Neural crest cell (in vitro differentiated cells): ENCODE results near the gene NFIA. TPM values are rescaled to one million over a fixed set of nuclear protein-coding genes. Genes with fewer than 3 reads are reported as not detected.

Experiments used
- DNase-seq: peaks from one replicate; pipeline ENCODE4 v3.0.0; 2021; ENCODE audit warnings: low read depth, mixed read lengths, low spot score
- H3K27ac Mint-ChIP-seq: one replicate; pipeline ENCODE4 v1.8.0; 2021; ENCODE audit warnings: mild to moderate bottlenecking, mixed read lengths; ENCODE audit not compliant: unreplicated experiment
- H3K27me3 Mint-ChIP-seq: 2 replicates; pipeline ENCODE4 v1.8.0; 2021; ENCODE audit warnings: low read depth, mild to moderate bottlenecking, mixed read lengths
- H3K36me3 Mint-ChIP-seq: 2 replicates; pipeline ENCODE4 v1.8.0; 2021; ENCODE audit warnings: low read depth, mild to moderate bottlenecking, mixed read lengths
- H3K4me1 Mint-ChIP-seq: 2 replicates; pipeline ENCODE4 v1.8.0; 2021; ENCODE audit warnings: mixed read lengths
- H3K4me3 Mint-ChIP-seq: one replicate; pipeline ENCODE4 v1.8.0; 2021; ENCODE audit warnings: mild to moderate bottlenecking, mixed read lengths
- H3K9me3 Mint-ChIP-seq: 2 replicates; pipeline ENCODE4 v1.8.0; 2021; ENCODE audit warnings: mixed read lengths
- total RNA-seq: library from RNA; stranded (reverse); gene quantifications from 2 replicates; pipeline ENCODE4 v1.2.1, GENCODE V29; 2021
- TF ChIP-seq, protein P1 (sequence below): fragments of 200-600 bp; sonication (generic); conservative IDR thresholded peaks from 2 replicates; pipeline ENCODE4 v1.5.0; 2021; ENCODE audit warnings: antibody characterized with exemption, mild to moderate bottlenecking

NFIA gene
- total RNA-seq, 1 donor from 2014 or later: 3.4 TPM

DNA sequence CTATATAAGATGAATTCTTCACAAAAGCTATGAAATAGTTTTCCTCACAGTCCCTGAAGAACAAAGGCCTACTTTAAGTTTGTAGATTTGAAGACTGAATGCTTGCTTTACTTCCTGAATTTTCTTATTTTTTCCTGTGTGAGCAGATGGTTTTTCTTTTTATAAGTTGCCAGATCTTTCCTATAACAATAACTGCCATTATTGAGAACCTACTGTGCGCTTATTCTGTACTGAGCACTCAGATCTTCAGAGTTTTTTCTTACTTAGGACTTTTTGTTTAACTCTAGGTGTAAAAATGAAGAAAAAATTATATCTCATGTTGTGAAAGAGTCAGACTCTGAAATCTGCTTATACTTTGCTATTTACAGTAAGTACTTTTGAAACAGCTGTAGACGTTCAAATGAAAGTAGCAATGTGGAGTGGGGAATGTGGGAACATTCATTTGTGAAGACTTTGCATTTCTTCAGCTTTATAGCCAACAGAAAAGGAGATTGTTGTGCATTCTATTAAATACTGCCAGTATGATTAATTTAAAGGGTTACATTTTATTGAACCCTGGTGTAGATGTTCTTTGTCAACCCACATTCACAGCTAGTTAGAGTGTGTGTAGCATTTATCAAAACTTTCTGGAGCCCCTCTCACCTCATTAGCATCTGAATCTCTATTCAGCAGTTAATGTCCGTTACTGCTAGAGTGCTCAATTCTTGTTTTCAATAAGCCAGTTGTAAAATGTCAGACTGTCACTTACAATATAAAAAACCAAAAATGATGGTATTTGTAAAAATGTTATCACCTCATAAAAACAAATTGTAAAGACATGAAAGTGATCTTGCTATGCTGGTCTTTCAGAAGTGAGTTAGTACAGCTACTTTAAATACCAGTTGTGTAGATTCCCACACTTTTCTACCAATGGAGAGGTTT is 29.0 kb downstream of the NFIA start:
- Mint-ChIP-seq H3K36me3 (no peaks in the 10 kb centered on the region), H3K27me3 (no peaks in the 10 kb centered on the region), H3K4me3 (no peak overlapping the region), H3K27ac (peak overlapping the region; percentile 1), H3K4me1 (peaks cover 23% of the 10 kb centered on the region), H3K9me3 (peaks cover 9% of the 10 kb centered on the region)
- TF ChIP-seq, protein P1, sequence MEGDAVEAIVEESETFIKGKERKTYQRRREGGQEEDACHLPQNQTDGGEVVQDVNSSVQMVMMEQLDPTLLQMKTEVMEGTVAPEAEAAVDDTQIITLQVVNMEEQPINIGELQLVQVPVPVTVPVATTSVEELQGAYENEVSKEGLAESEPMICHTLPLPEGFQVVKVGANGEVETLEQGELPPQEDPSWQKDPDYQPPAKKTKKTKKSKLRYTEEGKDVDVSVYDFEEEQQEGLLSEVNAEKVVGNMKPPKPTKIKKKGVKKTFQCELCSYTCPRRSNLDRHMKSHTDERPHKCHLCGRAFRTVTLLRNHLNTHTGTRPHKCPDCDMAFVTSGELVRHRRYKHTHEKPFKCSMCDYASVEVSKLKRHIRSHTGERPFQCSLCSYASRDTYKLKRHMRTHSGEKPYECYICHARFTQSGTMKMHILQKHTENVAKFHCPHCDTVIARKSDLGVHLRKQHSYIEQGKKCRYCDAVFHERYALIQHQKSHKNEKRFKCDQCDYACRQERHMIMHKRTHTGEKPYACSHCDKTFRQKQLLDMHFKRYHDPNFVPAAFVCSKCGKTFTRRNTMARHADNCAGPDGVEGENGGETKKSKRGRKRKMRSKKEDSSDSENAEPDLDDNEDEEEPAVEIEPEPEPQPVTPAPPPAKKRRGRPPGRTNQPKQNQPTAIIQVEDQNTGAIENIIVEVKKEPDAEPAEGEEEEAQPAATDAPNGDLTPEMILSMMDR: no peak
- DNase-seq: no peak

DNA sequence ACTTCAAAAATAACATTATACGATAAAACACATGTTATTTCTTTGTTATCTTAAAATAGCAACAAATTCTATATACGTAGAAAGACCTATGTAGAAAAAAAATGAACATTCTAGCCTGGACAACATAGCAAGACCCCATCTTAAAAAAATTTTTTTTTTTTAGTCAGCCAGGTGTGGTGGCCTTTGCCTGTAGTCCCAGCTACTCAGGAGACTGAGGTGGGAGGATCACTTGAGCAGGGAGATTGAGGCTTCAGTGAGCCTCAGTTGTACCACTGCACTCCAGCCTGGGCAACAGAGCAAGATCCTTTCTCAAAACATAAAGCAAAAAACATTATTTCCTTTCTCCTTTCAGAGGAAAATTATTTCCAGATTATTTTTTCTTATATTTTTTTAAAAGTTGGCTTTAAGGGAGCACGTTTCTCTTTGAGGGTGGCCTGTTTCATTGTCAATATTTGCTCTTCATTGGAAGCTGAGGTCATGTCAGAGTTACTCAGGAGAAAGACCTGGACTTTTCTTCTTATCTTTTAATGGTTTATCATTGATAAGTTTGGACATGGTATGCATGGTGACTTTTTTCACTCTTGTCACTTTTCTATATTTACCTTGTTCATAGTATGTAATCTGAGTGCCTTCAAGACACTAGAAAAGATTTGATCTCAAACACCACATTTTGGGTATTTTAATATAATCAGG is 32.0 kb downstream of the NFIA start:
- Mint-ChIP-seq H3K27ac (no peak overlapping the region), H3K9me3 (peaks cover 2% of the 10 kb centered on the region), H3K4me1 (peaks cover 18% of the 10 kb centered on the region), H3K4me3 (no peak overlapping the region), H3K27me3 (no peaks in the 10 kb centered on the region), H3K36me3 (no peaks in the 10 kb centered on the region)
- TF ChIP-seq, protein P1: no peak
- DNase-seq: no peak

DNA sequence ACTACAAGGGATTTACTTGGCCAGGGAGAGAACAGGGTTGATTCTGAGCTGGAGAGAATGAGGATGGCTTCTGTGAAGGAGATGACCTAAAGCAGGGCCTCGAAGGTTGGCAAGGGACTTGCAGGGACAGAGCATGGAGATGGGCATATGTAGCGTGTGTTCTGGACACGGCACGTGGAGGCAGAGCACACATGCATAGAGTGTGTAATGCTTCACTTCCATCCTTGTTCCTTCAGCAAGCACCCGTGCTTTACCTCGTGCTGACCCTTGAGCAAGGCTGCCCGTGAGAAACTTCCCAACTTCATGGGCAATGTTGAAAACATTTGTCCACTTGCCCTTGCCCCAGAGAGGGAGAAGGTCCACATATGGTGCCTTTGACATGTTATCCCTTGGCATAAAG is 33.1 kb downstream of the NFIA start:
- DNase-seq: no peak
- Mint-ChIP-seq H3K4me1 (peaks cover 19% of the 10 kb centered on the region), H3K36me3 (no peaks in the 10 kb centered on the region), H3K27ac (peak overlapping the region; percentile 83), H3K9me3 (peaks cover 2% of the 10 kb centered on the region), H3K4me3 (no peak overlapping the region), H3K27me3 (peaks cover 2% of the 10 kb centered on the region)
- TF ChIP-seq, protein P1: no peak

DNA sequence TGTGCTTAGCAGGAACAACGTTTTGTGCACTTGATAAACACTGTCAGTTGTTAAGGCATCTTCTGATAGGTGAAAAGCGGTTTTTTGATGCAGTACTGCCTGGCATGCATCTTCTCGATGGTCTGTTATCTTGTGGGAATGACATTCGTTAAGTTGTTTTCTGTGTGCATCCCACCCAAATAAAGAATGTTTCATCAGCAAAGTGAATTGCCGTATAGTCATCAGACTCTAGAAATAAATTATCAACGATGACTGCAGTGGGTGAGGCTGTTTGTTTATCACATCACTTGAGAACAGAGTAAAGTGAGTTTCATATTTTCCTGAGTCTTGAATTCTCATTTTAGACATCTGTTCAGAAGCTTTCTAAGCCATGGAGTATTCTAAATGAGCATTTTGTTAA is 34.1 kb downstream of the NFIA start:
- Mint-ChIP-seq H3K27ac (no peak overlapping the region), H3K9me3 (peaks cover 2% of the 10 kb centered on the region)
- TF ChIP-seq, protein P1: no peak

DNA sequence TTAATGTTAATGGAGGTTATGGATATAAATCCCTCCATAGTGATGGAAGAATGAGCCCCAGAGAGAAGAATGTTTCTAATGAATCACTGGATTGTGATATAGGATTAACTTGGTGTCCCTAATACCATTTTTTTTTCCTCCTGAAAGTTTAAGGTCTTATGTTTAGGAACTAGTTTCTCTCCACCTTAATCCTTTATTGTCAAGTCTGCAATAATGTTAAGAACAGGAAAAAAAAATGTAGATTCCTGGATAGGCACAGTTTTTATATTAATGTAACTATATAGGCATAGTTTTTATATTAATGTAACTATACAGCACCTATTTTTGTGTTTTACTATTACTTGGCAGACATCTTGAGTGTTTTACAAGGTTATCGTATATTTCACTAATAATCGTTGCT is 34.9 kb downstream of the NFIA start:
- DNase-seq: no peak
- H3K9me3 Mint-ChIP-seq: peaks cover 2% of the 10 kb centered on the region

More for the DNA sequence above, 34.1 kb downstream of the NFIA start:
- no peaks in the 10 kb centered on the region for H3K36me3 Mint-ChIP-seq
- DNase-seq: no peak
- H3K4me1 Mint-ChIP-seq: peaks cover 21% of the 10 kb centered on the region
- peaks cover 2% of the 10 kb centered on the region for H3K27me3 Mint-ChIP-seq
- H3K4me3 Mint-ChIP-seq: no peak overlapping the region

More for the DNA sequence above, 34.9 kb downstream of the NFIA start:
- Mint-ChIP-seq H3K27me3 (peaks cover 2% of the 10 kb centered on the region), H3K36me3 (no peaks in the 10 kb centered on the region), H3K4me3 (no peak overlapping the region), H3K4me1 (peaks cover 21% of the 10 kb centered on the region), H3K27ac (no peak overlapping the region)
- TF ChIP-seq, protein P1: no peak
